GM12892 (cell line): ENCODE data around the gene MIS12.

Source experiments
- POLR2A ChIP-seq: IDR thresholded peaks from 2 replicates; pipeline ENCODE4 v1.6.1; 2011; ENCODE audit warnings: low read depth, low read length, control low read depth
- POLR2AphosphoS5 ChIP-seq: IDR thresholded peaks from 2 replicates; pipeline ENCODE4 v1.6.1; 2011; ENCODE audit warnings: low read depth, low read length, control low read depth

GRCh38 chr17:5485270-5486205, 828 bp upstream of the MIS12 start, which contains the start of gene DERL2:
- TF ChIP-seq POLR2A, result peak; percentile 68
- no peak; the same call in 1 of the 2 replicates for TF ChIP-seq POLR2AphosphoS5
